K562 (cell line): ENCODE results near the gene MED15. TPM values are rescaled to one million over a fixed set of nuclear protein-coding genes. Genes with fewer than 3 reads are reported as not detected.

Experiments
- ATAC-seq: fragments of 200-7000 bp; cut with Tn5 transposase; 3 replicates; pipeline ENCODE4 v1.9.1; 2020; ENCODE audit warnings: moderate library complexity
- BruUV-seq: library from RNA; stranded (reverse); fragments of 400-500 nt; replicated peaks from 2 replicates; lab custom pipeline; 2021; lab: Mats Ljungman, UMichigan
- CTCF ChIA-PET: fragments of 300-600 bp; formaldehyde crosslinking; extraction: SDS; loops from one replicate; lab custom pipeline; 2021; ENCODE audit warnings: low intra/inter-chr PET ratio; lab: Yijun Ruan, JAX
- POLR2A ChIA-PET: fragments of 300-600, 350-650 bp; sonication (Branson Sonifier 250); formaldehyde crosslinking; extraction: SDS; loops from one replicate; lab custom pipeline; 2021; ENCODE audit warnings: antibody characterized with exemption, inconsistent platforms; lab: Yijun Ruan, JAX
- DNase-seq, 4 experiments: peaks; one replicate each; pipeline versions ENCODE4 v3.0.0 to v3.0.0-alpha.2; 2011 to 2018; ENCODE audit warnings: low spot score in 3 of 4, mixed read lengths in 3 of 4; ENCODE audit errors: extremely low read depth in 1 of 4
- FAIRE-seq: peaks from 2 replicates; lab custom pipeline; 2011; peaks lifted over from hg19 to GRCh38; lab: Jason Lieb, UNC
- H2AFZ ChIP-seq: 2 replicates; pipeline ENCODE4 v1.6.0; 2011; ENCODE audit warnings: low read depth, low read length, control low read depth, inconsistent platforms
- H3K27ac ChIP-seq: fragments of 200-600 bp; 3 replicates; pipeline ENCODE4 v1.8.0; 2011; ENCODE audit warnings: low read depth, mild to moderate bottlenecking, control low read depth, inconsistent platforms, low read length, moderate library complexity, mixed read lengths; ENCODE audit errors: extremely low read depth
- H3K27me3 ChIP-seq, 2 experiments: fragments of 300-600 bp in 1 of 2; 2 replicates in 1 of 2; 3 replicates in 1 of 2; pipeline versions ENCODE4 v1.6.0 to v1.8.0; 2011; ENCODE audit warnings: inconsistent platforms in 2 of 2, low read length in 2 of 2, mild to moderate bottlenecking in 1 of 2, mixed read lengths in 1 of 2, moderate library complexity in 1 of 2; ENCODE audit not compliant: control insufficient read depth in 2 of 2, insufficient read depth in 2 of 2
- H3K36me3 ChIP-seq: fragments of 300-600 bp; 3 replicates; pipeline ENCODE4 v1.8.0; 2011; ENCODE audit warnings: mild to moderate bottlenecking, low read length, inconsistent platforms; ENCODE audit not compliant: control insufficient read depth, insufficient read depth
- H3K4me1 ChIP-seq, 2 experiments: fragments of 200-600 bp in 1 of 2; replicated peaks in 1 of 2; 2 replicates in 1 of 2; 3 replicates in 1 of 2; pipeline versions ENCODE4 v1.5.1 to v1.8.0; 2011; ENCODE audit warnings: inconsistent platforms in 2 of 2, low read length in 2 of 2, mild to moderate bottlenecking in 1 of 2, mixed read lengths in 1 of 2, moderate library complexity in 1 of 2; ENCODE audit not compliant: control insufficient read depth in 2 of 2, insufficient read depth in 2 of 2
- H3K4me2 ChIP-seq: 2 replicates; pipeline ENCODE4 v1.6.1; 2011; ENCODE audit warnings: low read length, control low read depth, inconsistent platforms, mixed read lengths; ENCODE audit not compliant: insufficient read depth
- H3K4me3 ChIP-seq: fragments of 200-600 bp; sonication (generic), shearing (Covaris generic); 2 replicates; pipeline ENCODE4 v1.5.1; 2016; ENCODE audit warnings: control low read depth, inconsistent platforms
- H3K79me2 ChIP-seq: fragments of 200-600 bp; 3 replicates; pipeline ENCODE4 v1.8.0; 2011; ENCODE audit warnings: low read length, inconsistent platforms; ENCODE audit not compliant: control insufficient read depth, insufficient read depth
- H3K9ac ChIP-seq, 2 experiments: 2 replicates each; pipeline versions ENCODE4 v1.6.0 to v1.6.1; 2011; ENCODE audit warnings: low read depth in 2 of 2, low read length in 2 of 2, control low read depth in 1 of 2, inconsistent platforms in 1 of 2, mild to moderate bottlenecking in 1 of 2, mixed read lengths in 1 of 2; ENCODE audit not compliant: insufficient read depth in 1 of 2
- H3K9me1 ChIP-seq: one replicate; pipeline ENCODE4 v1.6.0; 2011; ENCODE audit warnings: inconsistent platforms, mild to moderate bottlenecking, low read length, moderate library complexity; ENCODE audit not compliant: control insufficient read depth, insufficient read depth
- H3K9me3 ChIP-seq: replicated peaks from 2 replicates; pipeline ENCODE4 v1.5.1; 2011; ENCODE audit warnings: low read depth, low read length, inconsistent platforms; ENCODE audit not compliant: control insufficient read depth, insufficient read depth
- H4K20me1 ChIP-seq: replicated peaks from 2 replicates; pipeline ENCODE4 v1.6.1; 2011; ENCODE audit warnings: low read length, inconsistent platforms, mixed read lengths; ENCODE audit not compliant: control insufficient read depth, insufficient read depth
- CLOCK ChIP-seq: fragments of 250-450 bp; sonication (Bioruptor Pico); IDR thresholded peaks from 2 replicates; pipeline ENCODE4 v1.4.0; 2020; ENCODE audit warnings: mild to moderate bottlenecking, moderate library complexity, borderline replicate concordance
- CXXC5 ChIP-seq: fragments of 250-450 bp; sonication (Bioruptor Pico); IDR thresholded peaks from 2 replicates; pipeline ENCODE4 v1.8.0; 2022; ENCODE audit warnings: inconsistent platforms, mild to moderate bottlenecking, moderate library complexity
- E2F4 ChIP-seq: sonication (generic); formaldehyde crosslinking; IDR thresholded peaks from 2 replicates; pipeline ENCODE4 v1.8.0; 2022; ENCODE audit warnings: mild to moderate bottlenecking, low read depth, missing genetic modification reagents
- ELF4 ChIP-seq: fragments of 450-650 bp; formaldehyde crosslinking; IDR thresholded peaks from 2 replicates; pipeline ENCODE4 v1.4.0; 2022; ENCODE audit warnings: missing genetic modification characterization
- KAT7 ChIP-seq: sonication (generic); formaldehyde crosslinking; IDR thresholded peaks from 2 replicates; pipeline ENCODE4 v1.8.0; 2022; ENCODE audit warnings: missing genetic modification reagents, mild to moderate bottlenecking, borderline replicate concordance
- KLF13 ChIP-seq: fragments of 450-650 bp; IDR thresholded peaks from 2 replicates; pipeline ENCODE4 v1.6.1; 2016; ENCODE audit warnings: missing genetic modification characterization, low read depth, mild to moderate bottlenecking, missing compliant biosample characterization, moderate library complexity, borderline replicate concordance
- LCOR ChIP-seq: sonication (generic); formaldehyde crosslinking; IDR thresholded peaks from 2 replicates; pipeline ENCODE4 v1.8.0; 2022; ENCODE audit warnings: mild to moderate bottlenecking, missing genetic modification reagents
- MED1 ChIP-seq: sonication (generic); formaldehyde crosslinking; IDR thresholded peaks from 2 replicates; pipeline ENCODE4 v1.8.1; 2023; ENCODE audit warnings: missing genetic modification reagents, borderline replicate concordance
- NONO ChIP-seq, 2 experiments: fragments of 200-400 bp in 1 of 2; fragments of 450-650 bp in 1 of 2; formaldehyde crosslinking in 1 of 2; IDR thresholded peaks; 2 replicates each; pipeline ENCODE4 v1.6.1; 2017; ENCODE audit warnings: low read depth in 2 of 2, mild to moderate bottlenecking in 2 of 2, moderate library complexity in 2 of 2, low read length in 1 of 2
- RNF2 ChIP-seq: sonication (generic); IDR thresholded peaks from 2 replicates; pipeline ENCODE4 v1.6.1; 2016
- SMAD3 ChIP-seq: fragments of 450-650 bp; formaldehyde crosslinking; conservative IDR thresholded peaks from 2 replicates; pipeline ENCODE4 v1.4.0; 2020; ENCODE audit warnings: mild to moderate bottlenecking
- STAG1 ChIP-seq: sonication (generic); formaldehyde crosslinking; IDR thresholded peaks from 2 replicates; pipeline ENCODE4 v1.5.0; 2020; ENCODE audit warnings: missing genetic modification reagents, borderline replicate concordance
- SUPT5H ChIP-seq: fragments of 450-650 bp; IDR thresholded peaks from 2 replicates; pipeline ENCODE4 v1.6.1; 2016
- THAP12 ChIP-seq: fragments of 250-450 bp; sonication (Bioruptor Pico); IDR thresholded peaks from 2 replicates; pipeline ENCODE4 v1.9.0; 2021; ENCODE audit warnings: mild to moderate bottlenecking, inconsistent platforms
- THRB ChIP-seq: fragments of 450-650 bp; formaldehyde crosslinking; conservative IDR thresholded peaks from 2 replicates; pipeline ENCODE4 v1.4.0; 2022; ENCODE audit warnings: mild to moderate bottlenecking, missing genetic modification characterization
- WGBS: fragments of 100-300 bp; shearing (Covaris generic); methylation state at CpG from one replicate; pipeline ENCODE4 v1.1.6; 2016; ENCODE audit warnings: low coverage, mixed read lengths; ENCODE audit not compliant: insufficient coverage; ENCODE audit errors: missing lambda C conversion rate; 5-methylcytosine and 5-hydroxymethylcytosine counted together
- in situ Hi-C: fragments of 300-500 bp; cut with MboI; formaldehyde crosslinking; loops from 4 replicates; pipeline ENCODE4 v1.15.0; 2018; ENCODE audit warnings: inconsistent platforms, mixed read lengths
- intact Hi-C: fragments of 100-400 bp; cut with micrococcal nuclease; formaldehyde crosslinking; loops from 2 replicates; pipeline ENCODE4 v1.14.2; 2022
- polyA plus RNA-seq, 8 experiments: library from polyadenylated mRNA; depleted of rRNA in 4 of 8; stranded (reverse) in 5 of 8; unstranded in 3 of 8; fragments of >200 nt; fragmentation: Nextera tagmentation in 2 of 8; fragmentation: Illumina TruSeq in 1 of 8; extraction: Ambion mirVana in 2 of 8; extraction: Trizol in 1 of 8; gene quantifications; 2 replicates each; pipeline versions ENCODE4 v1.2.1 to v1.2.3, GENCODE V29; 2011 to 2014; ENCODE audit warnings: inconsistent platforms in 1 of 8, missing spikeins in 1 of 8
- total RNA-seq, 7 experiments: library from RNA; depleted of rRNA in 6 of 7; stranded (reverse); fragments of >200 nt in 6 of 7; fragmentation: Illumina TruSeq in 2 of 7; extraction: Trizol in 2 of 7; gene quantifications; 2 replicates each; pipeline versions ENCODE4 v1.2.1 to v1.2.3, GENCODE V29; 2011 to 2021; ENCODE audit warnings: low replicate concordance in 1 of 7

MED15 gene
- total and polyA plus RNA-seq, 9 of the 15 experiments (the other 6 are each of a cell fraction or from before 2014, with no cell fraction given), result 4.0 to 271 (median 60.1) TPM

- ChIA-PET POLR2A (interaction anchor here (0.7 to 68.9 kb wide), 3 partner anchors 14 to 151 kb away, joined by 3 to 1693 read pairs (median 1693); partner anchors contain the start of gene MED15), CTCF (no interaction called here)
- H3K79me2 ChIP-seq, result peaks cover 84% of the 10 kb centered on the region
- DNase-seq, result no peak
- peaks cover 0 to 44% of the 10 kb centered on the region in 2 experiments; a peak in 2 of 5 replicates for H3K4me1 ChIP-seq
- H3K4me2 ChIP-seq, result no peak overlapping the region
- peak overlapping the region in 1 of 2 experiments; percentile 65; a peak in 1 of 4 replicates for H3K9ac ChIP-seq
- in situ Hi-C loops, result no loop called here
- no peak for ATAC-seq
- no peaks in the 10 kb centered on the region for H3K9me3 ChIP-seq
- no peak for FAIRE-seq
- WGBS, result 73% methylated on average over 3 of the region's 3 CpGs
- no peak overlapping the region for H3K4me3 ChIP-seq
- peaks cover 67% of the 10 kb centered on the region for H4K20me1 ChIP-seq
- no peak overlapping the region for H3K27ac ChIP-seq
- no peaks in the 10 kb centered on the region for H3K27me3 ChIP-seq
- peaks cover 80% of the 10 kb centered on the region for H3K36me3 ChIP-seq
- no peak overlapping the region for H2AFZ ChIP-seq
- no TSS peak for BruUV-seq
- peaks cover 31% of the 10 kb centered on the region for H3K9me1 ChIP-seq
- intact Hi-C loops, result loop anchor here (2.0 kb wide), 1 partner anchor 15 kb away; no protein-coding TSS in a partner anchor
- TF ChIP-seq CXXC5 (CRISPR knock-in tag) (no peak), SUPT5H (peak; percentile 24; the same call in 1 of the 2 replicates), THAP12 (CRISPR knock-in tag) (peak; percentile 40; the same call in 1 of the 2 replicates), MED1 (peak; percentile 96), E2F4 (CRISPR knock-in tag) (0 out of 2 replicates have a peak, but pooled peaks have one; percentile 7), ELF4 (CRISPR knock-in tag) (peak; percentile 15; the same call in 1 of the 2 replicates), LCOR (CRISPR knock-in tag) (no peak), NONO (IDR thresholded peaks at IDR 0.05; ENCODE audit: low read depth in 2 of 2, low read length in 1 of 2) (no peak), SMAD3 (no peak), RNF2 (no peak), KLF13 (tag) (no peak), THRB (CRISPR knock-in tag) (peak; percentile 70; the same call in 1 of the 2 replicates), STAG1 (CRISPR knock-in tag) (peak; percentile 14; the same call in 1 of the 2 replicates), KAT7 (CRISPR knock-in tag) (no peak), CLOCK (CRISPR knock-in tag) (no peak)
Observed at GRCh38 chr22:20533879-20534265, 26.5 kb downstream of the MED15 start.
